Measurements from ENCODE around the gene DRD1.

DNA sequence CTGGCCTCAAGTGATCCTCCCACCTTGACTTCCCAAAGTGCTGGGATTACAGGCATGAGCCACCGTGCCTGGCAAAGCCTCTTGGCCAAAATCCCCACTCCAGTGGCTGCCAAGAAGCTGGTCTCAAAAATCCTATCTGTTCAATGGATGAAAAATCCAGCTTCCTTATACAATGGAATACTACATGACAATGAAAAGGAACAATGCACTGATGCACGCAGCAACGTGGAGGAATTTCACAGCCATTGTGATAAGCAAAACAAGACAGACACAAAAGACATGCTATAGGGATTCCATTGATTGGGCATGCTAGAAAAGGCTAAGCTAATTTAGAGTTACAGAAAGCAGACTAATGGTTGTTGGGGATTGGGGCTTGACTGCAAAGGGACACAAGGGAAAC is 21.3 kb upstream of the DRD1 start:
- TF ChIP-seq, protein P1, sequence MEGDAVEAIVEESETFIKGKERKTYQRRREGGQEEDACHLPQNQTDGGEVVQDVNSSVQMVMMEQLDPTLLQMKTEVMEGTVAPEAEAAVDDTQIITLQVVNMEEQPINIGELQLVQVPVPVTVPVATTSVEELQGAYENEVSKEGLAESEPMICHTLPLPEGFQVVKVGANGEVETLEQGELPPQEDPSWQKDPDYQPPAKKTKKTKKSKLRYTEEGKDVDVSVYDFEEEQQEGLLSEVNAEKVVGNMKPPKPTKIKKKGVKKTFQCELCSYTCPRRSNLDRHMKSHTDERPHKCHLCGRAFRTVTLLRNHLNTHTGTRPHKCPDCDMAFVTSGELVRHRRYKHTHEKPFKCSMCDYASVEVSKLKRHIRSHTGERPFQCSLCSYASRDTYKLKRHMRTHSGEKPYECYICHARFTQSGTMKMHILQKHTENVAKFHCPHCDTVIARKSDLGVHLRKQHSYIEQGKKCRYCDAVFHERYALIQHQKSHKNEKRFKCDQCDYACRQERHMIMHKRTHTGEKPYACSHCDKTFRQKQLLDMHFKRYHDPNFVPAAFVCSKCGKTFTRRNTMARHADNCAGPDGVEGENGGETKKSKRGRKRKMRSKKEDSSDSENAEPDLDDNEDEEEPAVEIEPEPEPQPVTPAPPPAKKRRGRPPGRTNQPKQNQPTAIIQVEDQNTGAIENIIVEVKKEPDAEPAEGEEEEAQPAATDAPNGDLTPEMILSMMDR (IDR thresholded peaks at IDR 0.05; ENCODE audit: low read depth, low read length), result no peak
- TF ChIP-seq POLR2A (IDR thresholded peaks at IDR 0.05; ENCODE audit: extremely low read depth, insufficient read length) (no peak), MAX (IDR thresholded peaks at IDR 0.05; ENCODE audit: low read depth, low read length) (no peak)

All from NB4 (cell line).